IMR-90 (cell line): ENCODE results near the gene LRP5. TPM values are rescaled to one million over a fixed set of nuclear protein-coding genes. Genes with fewer than 3 reads are reported as not detected.

Experiments
- ATAC-seq: fragments of 200-7000 bp; cut with Tn5 transposase; 2 replicates; pipeline ENCODE4 v1.9.1; 2020; ENCODE audit warnings: low read depth, mild to moderate bottlenecking, moderate library complexity
- BruUV-seq: library from RNA; stranded (reverse); fragments of 400-500 nt; replicated peaks from 2 replicates; lab custom pipeline; 2021; lab: Mats Ljungman, UMichigan
- CTCF ChIA-PET: fragments of 300-600 bp; formaldehyde crosslinking; extraction: SDS; loops from one replicate; lab custom pipeline; 2021; ENCODE audit warnings: antibody characterized with exemption; lab: Yijun Ruan, JAX
- POLR2A ChIA-PET: fragments of 300-600 bp; sonication (Branson Sonifier 250); formaldehyde crosslinking; loops from one replicate; lab custom pipeline; 2022; ENCODE audit warnings: antibody characterized with exemption; ENCODE audit not compliant: unreplicated experiment; lab: Charles Lee
- DNase-seq: peaks from one replicate; pipeline ENCODE4 v3.0.0; 2013
- H2AFZ ChIP-seq: replicated peaks from 2 replicates; pipeline ENCODE3; 2013; ENCODE audit warnings: low read length, mild to moderate bottlenecking; ENCODE audit not compliant: poor library complexity
- H2AK5ac ChIP-seq: 2 replicates; pipeline ENCODE4 v1.6.1; 2013; ENCODE audit warnings: low read depth, low read length, inconsistent platforms
- H2AK9ac ChIP-seq: replicated peaks from 2 replicates; pipeline ENCODE3; 2013; ENCODE audit warnings: mild to moderate bottlenecking, low read depth, low read length, moderate library complexity; ENCODE audit not compliant: poor library complexity
- H2BK120ac ChIP-seq: 2 replicates; pipeline ENCODE4 v1.6.1; 2013; ENCODE audit warnings: low read depth, low read length, inconsistent platforms
- H2BK15ac ChIP-seq: 3 replicates; pipeline ENCODE4 v1.6.1; 2013; ENCODE audit warnings: low read depth, low read length, inconsistent platforms
- H2BK20ac ChIP-seq: 2 replicates; pipeline ENCODE4 v1.6.1; 2013; ENCODE audit warnings: low read depth, mild to moderate bottlenecking, inconsistent platforms, low read length, moderate library complexity
- H2BK5ac ChIP-seq: 2 replicates; pipeline ENCODE4 v1.6.1; 2013; ENCODE audit warnings: mild to moderate bottlenecking, low read depth, low read length, inconsistent platforms; ENCODE audit not compliant: poor library complexity, severe bottlenecking
- H3K14ac ChIP-seq: replicated peaks from 2 replicates; pipeline ENCODE4 v1.6.1; 2013; ENCODE audit warnings: low read depth, low read length, inconsistent platforms
- H3K18ac ChIP-seq: 2 replicates; pipeline ENCODE4 v1.6.1; 2013; ENCODE audit warnings: low read depth, low read length, control low read depth
- H3K23ac ChIP-seq: 2 replicates; pipeline ENCODE4 v1.6.1; 2013; ENCODE audit warnings: low read depth, low read length, inconsistent platforms
- H3K27ac ChIP-seq: 2 replicates; pipeline ENCODE4 v1.5.1; 2013; ENCODE audit warnings: mild to moderate bottlenecking, control low read depth, low read length; ENCODE audit not compliant: insufficient read depth
- H3K27me3 ChIP-seq: 2 replicates; pipeline ENCODE4 v1.6.1; 2013; ENCODE audit warnings: low read length; ENCODE audit not compliant: control insufficient read depth, insufficient read depth
- H3K36me3 ChIP-seq: 2 replicates; pipeline ENCODE4 v1.6.1; 2013; ENCODE audit warnings: low read length, mixed read lengths; ENCODE audit not compliant: control insufficient read depth, insufficient read depth
- H3K4ac ChIP-seq: 2 replicates; pipeline ENCODE4 v1.6.1; 2013; ENCODE audit warnings: low read depth, low read length, inconsistent platforms
- H3K4me1 ChIP-seq: 2 replicates; pipeline ENCODE4 v1.6.1; 2013; ENCODE audit warnings: low read length, mixed read lengths; ENCODE audit not compliant: control insufficient read depth, insufficient read depth
- H3K4me2 ChIP-seq: 2 replicates; pipeline ENCODE4 v1.6.1; 2013; ENCODE audit warnings: low read depth, mild to moderate bottlenecking, control low read depth, low read length, moderate library complexity
- H3K4me3 ChIP-seq: 2 replicates; pipeline ENCODE4 v1.5.1; 2013; ENCODE audit warnings: low read depth, mild to moderate bottlenecking, control low read depth, low read length, moderate library complexity; ENCODE audit not compliant: insufficient read depth
- H3K56ac ChIP-seq: 2 replicates; pipeline ENCODE4 v1.6.1; 2013; ENCODE audit warnings: low read length, inconsistent platforms; ENCODE audit not compliant: insufficient read depth; ENCODE audit errors: extremely low read depth
- H3K79me1 ChIP-seq, 2 experiments: 2 replicates each; pipeline ENCODE4 v1.6.1; 2013; ENCODE audit warnings: low read length in 2 of 2, inconsistent platforms in 1 of 2, low read depth in 1 of 2
- H3K9ac ChIP-seq: 2 replicates; pipeline ENCODE4 v1.6.1; 2013; ENCODE audit warnings: low read depth, low read length, control low read depth
- H3K9me1 ChIP-seq: 2 replicates; pipeline ENCODE4 v1.6.1; 2013; ENCODE audit warnings: low read length, inconsistent platforms; ENCODE audit not compliant: insufficient read depth
- H3K9me3 ChIP-seq: 2 replicates; pipeline ENCODE4 v1.6.1; 2013; ENCODE audit warnings: low read length; ENCODE audit not compliant: control insufficient read depth, insufficient read depth
- H4K20me1 ChIP-seq: 2 replicates; pipeline ENCODE4 v1.6.1; 2013; ENCODE audit warnings: low read length, inconsistent platforms; ENCODE audit not compliant: insufficient read depth
- H4K5ac ChIP-seq: 2 replicates; pipeline ENCODE4 v1.6.1; 2013; ENCODE audit warnings: mild to moderate bottlenecking, low read depth, low read length, control low read depth
- H4K8ac ChIP-seq, 2 experiments: 2 replicates each; pipeline ENCODE4 v1.6.1; 2013; ENCODE audit warnings: low read depth in 2 of 2, low read length in 2 of 2, control low read depth in 1 of 2, inconsistent platforms in 1 of 2
- H4K91ac ChIP-seq: 2 replicates; pipeline ENCODE4 v1.6.1; 2013; ENCODE audit warnings: low read depth, low read length, inconsistent platforms; ENCODE audit not compliant: insufficient read depth
- CEBPB ChIP-seq: IDR thresholded peaks from 2 replicates; pipeline ENCODE4 v1.6.1; 2012; ENCODE audit warnings: low read depth, low read length, improper control_type of control experiment
- CHD1 ChIP-seq: IDR thresholded peaks from 2 replicates; pipeline ENCODE4 v1.6.1; 2012; ENCODE audit warnings: low read depth, low read length, improper control_type of control experiment
- ELK1 ChIP-seq: fragments of 150-350 bp; IDR thresholded peaks from 2 replicates; pipeline ENCODE4 v1.6.1; 2016; ENCODE audit warnings: low read depth, mild to moderate bottlenecking, low read length, moderate library complexity, borderline replicate concordance
- WGBS, 2 experiments: methylation state at CpG; one replicate each; pipeline versions ENCODE4 v1.1.5 to v1.1.7; 2013; ENCODE audit warnings: missing lambda C conversion rate in 2 of 2; ENCODE audit not compliant: insufficient read length in 1 of 2; ENCODE audit errors: extremely low coverage in 2 of 2; 5-methylcytosine and 5-hydroxymethylcytosine counted together
- dilution Hi-C: fragments of 300-500 bp; cut with HindIII; formaldehyde crosslinking; loops from one replicate; pipeline ENCODE4 v1.14.3; 2018; ENCODE audit warnings: low sequenced_read_pairs; ENCODE audit not compliant: unreplicated experiment
- in situ Hi-C: fragments of 300-500 bp; cut with MboI; formaldehyde crosslinking; loops from 3 replicates; pipeline ENCODE4 v1.14.3; 2019; ENCODE audit warnings: low sequenced_read_pairs, inconsistent platforms, mixed read lengths
- intact Hi-C: fragments of 100-400 bp; cut with micrococcal nuclease; formaldehyde crosslinking; loops from 2 replicates; pipeline ENCODE4 v1.10.0; 2022
- polyA plus RNA-seq, 3 experiments: library from polyadenylated mRNA; depleted of rRNA; stranded (reverse); fragments of >200 nt; gene quantifications; 2 replicates each; pipeline ENCODE4 v1.2.3, GENCODE V29; 2012; ENCODE audit warnings: low replicate concordance in 1 of 3
- total RNA-seq: library from RNA; depleted of rRNA; stranded (reverse); fragments of >200 nt; gene quantifications from 2 replicates; pipeline ENCODE4 v1.2.3, GENCODE V29; 2012

The LRP5 gene
- total and polyA plus RNA-seq, 2 of the 4 experiments (the other 2 are of a cell fraction), result 10.4 to 15.0 TPM

GRCh38 chr11:68270196-68271022 is 42.0 kb upstream of the LRP5 start:
- peak overlapping the region; percentile 98 for H3K14ac ChIP-seq
- peak overlapping the region; percentile 73; the same call in 2 of the 3 replicates for H2BK15ac ChIP-seq
- peak overlapping the region; percentile 96 for H3K4ac ChIP-seq
- peak overlapping the region; percentile 75 for H3K4me3 ChIP-seq
- no peak overlapping the region for H2AFZ ChIP-seq
- dilution Hi-C loops, result no loop called here
- peak overlapping the region; percentile 76 for H3K27ac ChIP-seq
- TF ChIP-seq ELK1, result no peak
- no peak for TF ChIP-seq CHD1
- TF ChIP-seq CEBPB, result no peak
- peaks cover 23% of the 10 kb centered on the region for H3K36me3 ChIP-seq
- H4K8ac ChIP-seq, result peak overlapping the region; percentile 57 to 72; a peak in 3 of 4 replicates
- H2AK5ac ChIP-seq, result peak overlapping the region; percentile 94
- peak overlapping the region; percentile 31; the same call in 1 of the 2 replicates for H4K5ac ChIP-seq
- ATAC-seq (no peak), DNase-seq (no peak)
- peak overlapping the region; percentile 88 for H3K56ac ChIP-seq
- H3K18ac ChIP-seq, result peak overlapping the region; percentile 3; the same call in 1 of the 2 replicates
- H3K27me3 ChIP-seq, result no peaks in the 10 kb centered on the region
- peak overlapping the region; percentile 40; the same call in 1 of the 2 replicates for H2BK120ac ChIP-seq
- in situ Hi-C loops, result no loop called here
- BruUV-seq, result TSS peak; percentile 37
- peaks cover 25% of the 10 kb centered on the region for H3K9me1 ChIP-seq
- H2BK5ac ChIP-seq, result peak overlapping the region; percentile 90
- peak overlapping the region; percentile 40; the same call in 1 of the 2 replicates for H2BK20ac ChIP-seq
- H3K23ac ChIP-seq, result peak overlapping the region; percentile 89
- WGBS, 2 experiments, result no CpG with 5 or more reads among the region's 8 CpGs
- peak overlapping the region; percentile 78 for H3K4me2 ChIP-seq
- ChIA-PET POLR2A (interaction anchor here (0.5 kb wide), 1 partner anchor 38 kb away, joined by 8 read pairs; no protein-coding TSS in a partner anchor), CTCF (interaction anchor here (0.6 to 1.1 kb wide), 5 partner anchors 13 to 109 kb away, joined by 3 read pairs; no protein-coding TSS in a partner anchor)
- peak overlapping the region; percentile 78 for H4K91ac ChIP-seq
- H3K9ac ChIP-seq, result peak overlapping the region; percentile 88
- H4K20me1 ChIP-seq, result peaks cover 47% of the 10 kb centered on the region
- peak overlapping the region; percentile 80 for H2AK9ac ChIP-seq
- peaks cover 10% of the 10 kb centered on the region for H3K4me1 ChIP-seq
- H3K79me1 ChIP-seq, result peaks cover 29 to 65% of the 10 kb centered on the region in 2 experiments
- H3K9me3 ChIP-seq, result no peaks in the 10 kb centered on the region
- intact Hi-C loops, result loop anchor here (1.0 kb wide), 4 partner anchors 27 to 177 kb away; no protein-coding TSS in a partner anchor
